GM19043 (cell line): ENCODE data around the gene NOS1AP.
"Not testable (repeated sequence)": the region's sequence is repeated elsewhere in the genome, so short reads cannot be mapped to it uniquely, and the experiment has no call there.

Experiments used
- ATAC-seq: cut with Tn5 transposase; IDR thresholded peaks from one replicate; pipeline ENCODE4 v1.9.1; 2021; ENCODE audit warnings: low read depth; ENCODE audit not compliant: unreplicated experiment

NOS1AP gene

DNA sequence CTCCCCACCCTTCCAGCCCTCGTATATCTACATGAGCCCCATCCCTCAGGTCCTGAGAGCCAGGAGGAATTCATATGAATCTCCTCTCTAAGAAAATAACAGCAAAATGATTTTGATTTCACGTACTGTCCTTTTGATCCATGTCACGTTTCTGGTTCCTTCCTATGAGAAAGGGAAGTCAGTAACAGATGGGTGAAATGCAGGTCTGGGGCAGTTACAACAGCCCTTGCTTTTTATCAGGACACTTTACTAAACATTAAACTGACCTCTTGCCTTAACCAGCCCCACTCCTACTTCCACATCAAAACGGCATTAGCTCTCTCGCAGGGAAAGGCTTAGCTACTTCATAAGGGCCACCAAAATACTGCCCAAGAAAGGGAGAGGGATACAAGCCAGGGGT is 248.1 kb downstream of the NOS1AP start:
- no peak for ATAC-seq

DNA sequence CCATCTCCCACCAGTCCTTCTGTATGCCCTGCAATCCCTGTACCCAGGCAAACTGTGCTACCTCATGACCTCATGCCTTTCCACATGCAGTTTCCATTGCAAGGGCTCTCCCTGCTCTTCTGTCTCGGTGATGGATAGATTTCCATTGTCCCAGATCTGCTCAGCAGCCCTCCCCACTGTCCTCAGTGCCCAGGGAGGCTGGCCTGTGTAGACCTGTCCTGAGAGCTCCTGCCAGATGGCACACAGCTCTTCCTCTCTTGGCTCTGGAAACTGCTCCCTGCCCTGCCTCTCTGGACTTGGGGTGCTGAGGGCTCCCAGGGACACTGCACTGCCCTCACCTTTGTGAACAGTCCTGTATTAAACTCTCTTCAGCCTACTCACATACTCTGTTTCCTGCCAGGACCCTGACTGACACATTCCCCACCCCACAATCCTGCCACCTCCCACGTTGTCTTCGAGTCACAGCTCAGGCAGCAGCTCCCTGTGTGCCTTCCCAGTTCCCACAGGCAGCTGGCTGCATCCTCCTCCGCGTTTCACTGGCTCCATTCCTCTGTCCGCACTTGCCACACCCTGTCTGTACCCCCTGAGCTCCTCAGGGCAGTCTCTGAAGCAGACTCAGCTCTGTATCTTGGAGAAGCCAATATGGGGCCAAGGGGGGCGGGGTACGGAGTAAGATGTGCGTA is 250.1 kb downstream of the NOS1AP start:
- no peak for ATAC-seq

DNA sequence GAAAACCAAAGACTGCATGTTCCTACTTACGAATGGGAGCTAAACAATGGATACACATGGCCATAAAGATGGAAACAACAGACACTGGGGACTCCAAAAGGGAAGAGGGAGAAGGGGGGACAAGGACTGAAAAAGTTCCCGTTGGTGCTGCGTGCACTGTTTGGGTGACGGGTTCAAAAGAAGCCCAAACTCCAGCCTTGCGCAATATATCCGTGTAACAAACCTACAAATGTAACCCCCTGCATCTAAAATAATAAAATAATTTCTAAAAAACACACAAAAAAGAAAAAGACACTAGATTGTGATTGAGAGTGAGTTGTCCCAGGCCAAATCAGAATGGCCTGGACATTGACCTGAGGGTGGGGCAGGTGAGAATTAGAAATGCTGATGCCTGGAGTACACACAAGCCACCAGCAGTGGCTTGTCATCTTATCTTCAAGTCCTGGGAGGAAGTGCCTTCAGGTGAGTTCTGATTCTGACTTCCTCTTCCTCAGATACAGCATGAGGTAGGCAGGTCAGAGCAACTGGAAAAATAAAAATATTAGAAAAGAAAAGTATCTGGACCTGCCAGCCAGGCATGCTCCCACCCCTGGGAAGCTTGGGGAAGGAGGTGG is 252.4 kb downstream of the NOS1AP start:
- no peak for ATAC-seq

DNA sequence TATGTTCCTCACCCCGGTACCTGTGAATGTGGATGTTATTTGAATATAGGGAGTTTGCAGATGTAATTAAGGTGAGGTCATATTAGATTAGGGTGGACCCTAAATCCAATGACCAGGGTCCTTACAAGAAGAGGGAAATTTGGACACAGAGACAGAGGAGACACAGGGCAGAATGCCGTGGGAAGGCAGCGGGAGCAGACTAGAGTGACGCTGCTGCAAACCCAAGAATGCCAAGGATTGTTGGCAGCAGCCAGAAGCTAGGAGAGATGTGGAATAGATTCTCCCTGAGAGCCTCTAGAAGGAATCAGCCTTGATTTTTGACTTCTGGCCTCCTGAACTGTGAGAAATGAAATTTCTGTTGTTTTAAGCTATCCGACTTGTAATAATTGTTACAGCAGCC is 253.5 kb downstream of the NOS1AP start:
- no peak for ATAC-seq

DNA sequence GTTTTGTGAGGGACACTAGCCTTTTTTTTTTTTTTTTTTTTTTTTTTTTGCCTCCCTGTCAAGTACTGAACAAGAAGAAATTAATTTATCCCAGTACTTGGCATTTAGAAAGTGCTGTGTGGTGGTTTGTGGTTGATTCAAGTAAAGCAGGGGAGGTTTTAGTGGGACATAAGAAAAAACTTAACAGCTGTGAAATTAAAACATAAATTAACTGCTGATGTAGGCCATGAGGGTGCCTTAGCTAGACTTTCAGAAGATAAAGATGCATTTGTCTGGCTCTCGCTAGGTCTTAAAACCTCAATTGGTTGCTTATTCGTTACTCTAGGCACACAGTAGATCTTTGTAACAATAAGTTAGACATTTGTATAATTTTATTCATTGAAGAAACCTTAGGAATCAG is 254.9 kb downstream of the NOS1AP start:
- ATAC-seq, result no peak

DNA sequence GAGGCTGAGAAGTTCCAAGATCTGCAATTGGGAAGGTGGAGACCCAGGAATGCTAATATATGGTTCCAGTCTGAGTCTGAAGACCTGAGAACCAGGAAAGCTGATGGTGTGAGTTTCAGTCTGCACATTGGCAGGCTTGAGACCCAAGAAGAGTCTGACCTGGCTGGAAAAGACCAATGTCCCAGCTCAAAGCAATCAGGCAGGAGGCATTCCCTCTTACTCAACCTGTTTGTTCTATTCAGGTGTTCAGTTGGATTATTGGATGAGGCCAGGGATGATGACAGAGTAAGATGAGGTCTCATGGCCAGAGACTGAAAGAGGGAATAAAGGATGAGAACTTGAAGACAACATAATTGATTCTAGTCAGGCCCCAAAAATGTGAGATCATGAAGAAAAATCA is 257.1 kb downstream of the NOS1AP start:
- no peak for ATAC-seq

DNA sequence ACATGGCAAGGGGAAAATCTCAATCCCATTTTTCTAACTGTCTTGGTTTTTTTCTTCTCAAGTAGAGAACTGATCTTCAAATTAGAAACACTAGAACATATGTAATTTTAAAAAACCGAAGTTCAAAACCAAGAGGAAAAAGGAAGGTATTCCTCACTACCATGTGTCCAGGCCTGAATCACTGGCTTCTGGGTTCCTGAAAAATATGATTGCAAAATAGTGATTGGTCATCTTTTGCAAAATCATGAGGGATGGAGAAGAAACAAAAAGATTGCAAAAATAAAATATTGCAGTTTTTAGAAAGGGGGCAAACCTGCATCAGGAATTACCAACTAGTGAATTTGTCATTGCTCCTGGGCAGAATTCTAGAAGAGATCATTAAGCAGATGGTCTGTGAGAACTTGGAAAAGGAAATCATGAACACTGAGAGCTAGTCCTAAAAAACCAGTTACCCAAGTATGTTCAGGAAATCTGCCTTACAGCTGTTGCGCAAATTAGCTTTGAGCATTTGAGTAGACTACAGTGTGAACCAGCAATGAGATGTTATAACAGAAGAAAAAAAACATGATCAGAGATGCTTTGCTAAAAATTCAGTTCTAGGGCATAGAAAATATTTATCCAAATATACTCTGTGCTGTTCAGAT is 257.8 kb downstream of the NOS1AP start:
- no peak for ATAC-seq

DNA sequence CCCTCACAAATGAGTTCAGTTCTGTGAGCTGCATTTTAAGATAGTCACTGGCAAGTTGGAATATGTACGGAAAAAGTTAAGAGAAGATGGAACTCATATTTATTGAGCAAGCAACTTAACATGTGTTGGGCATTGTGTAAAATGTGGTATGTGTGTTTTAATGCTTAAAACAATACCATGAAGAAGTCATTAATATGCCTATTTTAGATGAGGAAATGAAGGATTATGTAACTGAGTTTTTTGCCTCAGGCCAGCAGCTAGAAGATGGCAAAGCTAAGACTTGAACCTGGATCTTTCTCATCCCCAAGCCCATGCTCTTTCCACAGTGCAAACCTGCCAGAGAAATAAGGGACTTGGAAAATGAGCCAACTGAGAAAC is 258.3 kb downstream of the NOS1AP start:
- no peak for ATAC-seq

DNA sequence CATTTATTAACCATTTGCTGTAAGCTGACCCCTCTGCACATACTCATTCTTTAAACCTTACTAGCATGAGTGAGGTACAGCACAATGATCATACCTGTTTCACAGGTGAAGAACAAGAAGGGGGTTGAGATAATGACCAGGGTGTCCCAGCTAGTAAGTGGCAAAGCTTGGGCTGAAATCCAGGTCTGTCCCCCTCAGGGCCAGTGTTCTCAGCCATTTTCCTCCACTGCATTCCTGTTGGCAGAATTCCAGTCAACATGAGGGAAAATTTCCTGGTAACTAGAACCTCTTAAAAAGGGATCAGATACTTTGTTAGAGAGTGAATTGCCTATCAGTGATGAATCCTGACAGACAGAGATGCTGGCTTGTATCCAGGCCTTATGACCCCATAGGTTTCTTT is 259.0 kb downstream of the NOS1AP start:
- no peak for ATAC-seq

DNA sequence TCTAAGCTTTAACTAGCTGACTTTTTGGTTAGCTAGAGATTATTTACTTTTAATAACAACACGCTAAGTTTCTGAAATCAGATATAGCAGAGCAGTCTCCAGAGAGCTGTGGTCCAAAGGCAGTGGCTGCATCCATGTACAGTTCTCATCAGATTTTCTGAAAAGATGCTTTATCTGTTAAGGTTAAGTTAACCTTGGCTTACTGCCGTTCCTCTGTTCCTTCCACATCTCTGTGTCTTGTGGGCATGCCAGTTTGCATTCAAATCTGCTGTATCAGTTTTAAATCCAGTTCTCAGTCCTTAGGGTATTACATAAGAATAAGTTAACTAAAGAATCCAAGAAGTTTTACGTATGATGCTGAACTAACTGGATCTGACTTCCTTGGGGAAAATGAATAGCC is 260.3 kb downstream of the NOS1AP start:
- no peak for ATAC-seq

DNA sequence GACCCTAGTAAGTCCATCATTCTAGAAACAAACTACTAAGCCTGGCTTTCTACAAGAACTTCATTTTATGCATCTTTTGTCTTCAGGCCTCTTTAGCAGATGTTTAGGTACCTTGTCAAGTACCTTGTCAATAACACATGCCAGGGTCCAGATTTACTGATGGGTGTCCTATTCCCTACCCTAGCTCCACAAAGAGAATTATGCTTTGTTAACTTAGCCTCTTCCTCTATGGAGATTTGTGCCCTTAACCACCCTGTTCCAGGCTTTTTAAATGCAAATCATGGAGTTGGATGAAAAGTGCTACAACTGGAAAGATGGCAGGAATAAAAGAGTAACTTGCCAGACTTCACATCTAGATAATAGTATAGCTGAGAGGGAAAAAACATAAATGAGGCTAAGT is 264.5 kb downstream of the NOS1AP start:
- ATAC-seq, result no peak

DNA sequence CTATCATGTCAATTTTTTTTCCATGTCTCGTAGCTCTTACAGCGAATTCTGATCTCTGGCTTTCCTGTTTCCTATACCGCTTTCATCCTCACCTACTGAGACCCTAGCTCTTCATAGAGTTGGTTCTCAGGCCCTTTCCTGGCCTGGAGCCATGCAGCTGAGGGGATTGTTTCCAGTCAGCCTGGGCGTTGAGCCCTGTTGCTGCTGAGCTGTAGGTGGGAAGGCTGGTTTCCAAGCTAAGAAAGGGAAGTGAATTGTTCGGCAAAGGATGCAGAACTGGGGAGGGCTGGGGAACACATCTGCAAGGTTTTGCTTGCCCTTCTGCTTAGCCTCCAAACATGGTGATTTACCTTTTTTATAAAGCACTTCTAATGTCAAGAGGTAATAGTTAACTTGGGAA is 265.6 kb downstream of the NOS1AP start:
- no peak for ATAC-seq

DNA sequence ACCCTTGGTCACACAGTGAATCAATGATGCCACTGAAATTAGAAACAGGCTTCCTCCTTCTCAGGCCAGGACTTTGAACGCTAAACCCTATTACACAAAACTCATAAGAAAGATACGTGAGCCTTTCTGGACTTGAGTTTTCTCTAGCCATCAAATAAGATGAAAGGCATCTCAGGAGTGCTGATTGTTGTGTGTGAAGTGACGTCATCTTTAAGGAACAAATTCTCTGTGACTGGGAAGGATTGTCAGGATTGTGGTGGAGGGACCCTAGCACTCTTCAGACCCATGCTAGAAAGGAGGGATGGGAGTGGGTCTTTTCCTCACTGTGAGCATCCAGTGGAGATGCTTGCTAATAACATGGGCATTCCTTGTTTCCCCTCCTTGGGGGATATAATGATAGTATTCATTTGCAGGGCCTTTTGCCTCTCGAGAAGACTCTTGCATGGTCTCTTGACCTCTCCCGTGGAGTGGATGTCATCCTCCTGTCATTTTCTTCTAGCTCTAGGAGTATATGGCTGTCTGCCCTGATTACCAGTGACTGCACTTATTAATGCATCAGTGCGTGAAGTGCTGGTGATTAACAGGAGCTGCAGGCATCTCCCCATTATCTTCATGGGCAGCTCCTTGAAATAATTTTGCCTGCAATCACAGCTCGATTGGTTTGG is 267.3 kb downstream of the NOS1AP start:
- no peak for ATAC-seq

DNA sequence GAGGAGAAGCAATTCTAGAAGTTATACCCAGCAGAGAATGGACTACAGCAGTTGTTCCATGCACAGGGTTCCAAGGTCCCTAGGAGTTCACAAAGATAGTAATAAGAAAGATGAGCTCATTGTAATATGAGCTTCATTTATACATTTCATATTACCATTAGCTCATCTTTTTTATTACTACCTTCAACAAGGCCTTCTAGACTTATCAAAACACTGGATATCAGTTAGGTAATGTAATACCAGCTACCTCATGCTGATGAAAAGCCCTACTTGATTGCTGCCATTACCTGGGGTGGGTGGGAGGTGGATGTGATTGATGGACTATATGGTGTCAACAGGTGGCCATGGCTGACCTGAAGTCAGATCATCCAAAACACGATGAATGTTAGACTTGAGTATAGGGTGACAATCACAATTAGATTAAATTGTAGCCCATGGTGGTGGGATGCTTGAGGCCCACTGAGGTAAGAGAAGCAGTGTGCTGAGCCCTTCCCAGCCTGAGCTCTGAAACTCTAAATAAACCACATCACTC is 273.0 kb downstream of the NOS1AP start:
- ATAC-seq, result no peak

DNA sequence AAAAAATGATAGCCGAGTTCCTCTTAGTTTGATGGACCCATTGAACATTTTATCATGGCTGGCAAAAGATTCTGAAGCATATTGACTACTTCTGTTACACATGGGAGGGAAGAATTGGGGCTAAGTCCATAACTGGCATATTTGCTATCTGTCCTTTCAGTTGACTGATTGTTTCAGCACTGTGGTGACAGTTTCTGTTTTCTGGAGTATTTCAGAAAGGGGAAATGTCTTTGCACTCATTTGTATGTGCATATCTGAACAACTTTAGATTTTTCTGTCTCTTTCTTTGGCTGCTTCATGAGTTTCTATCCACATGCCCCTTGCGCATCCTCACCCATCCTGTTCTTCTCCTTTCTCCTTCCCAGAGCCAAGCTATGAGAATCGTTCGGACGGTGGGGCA is 274.0 kb downstream of the NOS1AP start:
- no peak for ATAC-seq

DNA sequence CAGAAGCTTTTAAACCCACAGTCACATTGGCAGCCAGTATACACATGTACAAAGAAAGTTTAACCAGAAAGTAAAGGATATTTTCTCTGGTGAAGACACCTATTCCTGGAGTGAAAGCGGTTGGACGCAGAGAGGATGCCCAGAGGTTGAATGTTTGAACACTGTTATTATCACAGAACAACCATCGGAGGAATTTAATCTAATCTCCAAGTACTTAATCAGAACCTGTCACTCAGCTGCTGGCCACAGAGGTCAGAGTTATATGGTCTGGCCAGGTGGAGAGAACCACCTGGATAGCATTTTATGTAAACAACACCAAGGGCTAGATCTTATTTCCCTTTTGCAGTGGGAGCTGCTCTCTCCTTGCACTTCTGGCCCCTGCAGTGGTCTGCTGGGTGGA is 277.8 kb downstream of the NOS1AP start:
- ATAC-seq, result no peak

DNA sequence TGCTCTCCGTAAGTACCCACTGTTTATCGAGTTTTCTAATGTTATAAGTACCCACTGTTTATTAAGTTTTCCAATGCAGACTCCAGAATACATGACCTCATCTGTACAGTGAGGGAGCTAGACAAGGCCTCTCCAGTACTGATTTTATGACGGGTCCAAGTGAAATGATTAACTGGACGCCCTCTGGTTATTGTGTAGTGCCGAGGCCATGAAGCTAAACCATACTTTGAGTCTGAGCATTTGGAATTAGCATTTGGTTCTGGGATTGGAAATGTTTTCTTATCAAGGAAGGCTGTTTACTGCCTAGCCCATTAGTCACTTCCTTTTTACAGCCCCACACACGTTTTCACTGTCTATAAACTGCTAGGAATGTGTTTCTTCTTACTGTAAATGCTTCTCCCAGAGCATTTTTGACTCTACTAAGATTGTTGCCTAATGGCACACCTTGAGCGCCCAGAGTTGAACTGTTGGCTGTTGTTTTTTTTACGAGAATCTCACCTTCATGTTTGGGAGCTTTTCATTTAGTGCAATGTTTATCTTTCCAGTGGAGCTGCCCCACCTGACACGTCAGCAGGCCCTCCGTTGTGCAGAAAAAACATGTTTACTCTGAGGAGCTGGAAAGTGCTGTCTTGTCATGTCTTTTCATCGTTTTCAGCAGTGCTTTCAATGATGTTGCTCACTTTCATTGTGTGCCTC is 280.3 kb downstream of the NOS1AP start:
- ATAC-seq, result no peak

DNA sequence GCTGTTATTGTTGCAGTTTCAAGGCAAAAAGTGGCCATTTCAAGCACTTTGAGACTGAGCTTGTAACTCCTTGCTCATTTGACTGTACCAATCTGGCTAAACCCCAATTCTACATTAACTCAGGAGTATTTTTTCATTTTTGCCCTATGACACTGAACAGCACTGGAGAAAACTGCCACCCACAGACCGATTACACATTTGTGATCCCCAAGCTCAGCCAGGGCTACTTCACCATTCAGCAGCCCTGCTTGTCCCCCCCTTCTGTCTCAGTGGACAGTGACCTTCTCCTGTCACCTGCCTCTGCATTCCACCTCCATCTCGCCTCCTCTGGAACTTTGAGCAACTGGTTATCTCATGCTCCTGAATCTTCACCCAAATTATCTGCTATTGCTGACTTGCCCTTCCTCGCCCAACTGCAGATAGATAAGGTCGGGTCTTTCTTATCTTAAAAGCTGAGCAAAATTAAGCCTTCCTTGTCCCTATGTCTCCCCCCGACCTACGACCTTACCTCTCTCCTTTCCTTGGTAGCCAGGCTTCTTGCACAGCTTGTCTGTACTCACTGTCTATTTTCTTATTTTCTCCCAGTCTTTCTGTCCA is 281.9 kb downstream of the NOS1AP start:
- ATAC-seq, result no peak

DNA sequence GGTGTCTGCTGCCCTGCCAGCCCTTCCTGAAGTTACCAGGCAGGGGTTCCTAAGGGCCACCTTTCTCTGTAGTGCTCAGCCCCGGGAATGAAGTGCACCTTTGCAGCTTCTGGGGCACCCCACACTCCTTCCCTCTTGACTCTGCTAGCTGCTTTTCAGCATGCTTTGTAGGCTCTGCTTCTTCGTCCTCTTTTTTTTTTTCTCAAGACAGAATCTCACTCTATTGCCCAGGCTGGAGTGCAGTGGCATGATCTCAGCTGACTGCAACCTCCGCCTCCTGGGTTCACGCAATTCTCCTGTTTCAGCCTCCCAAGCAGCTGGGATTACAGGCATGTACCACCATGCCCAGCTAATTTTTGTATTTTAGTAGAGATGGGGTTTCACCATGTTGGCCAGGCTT is 282.4 kb downstream of the NOS1AP start:
- not testable (repeated sequence) for ATAC-seq

DNA sequence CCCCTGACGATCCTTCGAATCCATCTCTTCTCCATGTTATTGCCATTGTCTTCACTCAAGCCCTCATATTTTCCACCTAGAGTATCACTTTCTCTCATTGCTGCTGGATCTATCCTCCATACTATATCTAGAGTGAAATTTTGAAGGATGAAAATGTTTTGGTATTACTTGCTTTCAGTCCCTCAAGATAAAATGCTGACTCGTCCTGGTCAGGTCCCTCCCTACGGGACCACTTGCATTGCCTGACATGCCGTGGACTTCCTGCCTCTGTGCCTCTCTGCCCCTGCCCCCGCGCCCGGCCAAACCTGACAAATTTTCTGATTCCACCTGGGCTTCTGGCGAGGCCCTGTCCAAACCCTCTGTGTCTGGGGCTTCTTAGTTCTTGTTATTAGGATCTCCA is 283.6 kb downstream of the NOS1AP start:
- no peak for ATAC-seq
